Endothelial cell of umbilical vein (primary cell): ENCODE results near the gene HSD17B4. TPM values are rescaled to one million over a fixed set of nuclear protein-coding genes. Genes with fewer than 3 reads are reported as not detected.
A peak's percentile ranks its signal among the peaks of the same experiment; 100 is the strongest.

Experiments
- BruUV-seq: library from RNA; stranded (reverse); fragments of 400-500 nt; replicated peaks from 2 replicates; lab custom pipeline; 2021; lab: Mats Ljungman, UMichigan
- CTCF ChIA-PET: fragments of 300-600, 350-600 bp; sonication (Branson Sonifier 250); formaldehyde crosslinking; loops from one replicate; lab custom pipeline; 2021; ENCODE audit warnings: antibody characterized with exemption, inconsistent platforms; lab: Charles Lee
- POLR2A ChIA-PET: fragments of 300-600, 350-600 bp; sonication (Branson Sonifier 250); formaldehyde crosslinking; loops from one replicate; lab custom pipeline; 2021; ENCODE audit warnings: antibody characterized with exemption, inconsistent platforms; lab: Charles Lee
- DNase-seq: peaks from one replicate; pipeline ENCODE4 v3.0.0-alpha.2; 2011; ENCODE audit warnings: low read depth, low spot score
- FAIRE-seq: peaks from 2 replicates; lab custom pipeline; 2011; peaks lifted over from hg19 to GRCh38; lab: Jason Lieb, UNC
- H2AFZ ChIP-seq: 2 replicates; pipeline ENCODE4 v1.6.0; 2012; ENCODE audit warnings: low read depth, low read length, control low read depth, inconsistent platforms
- H3K27ac ChIP-seq: 2 replicates; pipeline ENCODE4 v1.5.1; 2011; ENCODE audit warnings: low read depth, mild to moderate bottlenecking, control low read depth, low read length, moderate library complexity; ENCODE audit not compliant: insufficient read depth
- H3K27me3 ChIP-seq, 2 experiments: 2 replicates each; pipeline versions ENCODE4 v1.6.0 to v1.6.1; 2011; ENCODE audit warnings: low read length in 2 of 2, mixed read lengths in 1 of 2; ENCODE audit not compliant: control insufficient read depth in 2 of 2, insufficient read depth in 2 of 2
- H3K36me3 ChIP-seq, 2 experiments: 2 replicates in 1 of 2; 3 replicates in 1 of 2; pipeline ENCODE4 v1.5.1; 2011; ENCODE audit warnings: low read length in 2 of 2, mild to moderate bottlenecking in 1 of 2, moderate library complexity in 1 of 2; ENCODE audit not compliant: control insufficient read depth in 2 of 2, insufficient read depth in 2 of 2; ENCODE audit errors: extremely low read depth in 1 of 2
- H3K4me1 ChIP-seq: 3 replicates; pipeline ENCODE4 v1.5.1; 2011; ENCODE audit warnings: mild to moderate bottlenecking, low read length; ENCODE audit not compliant: control insufficient read depth, insufficient read depth; ENCODE audit errors: extremely low read depth
- H3K4me2 ChIP-seq: 2 replicates; pipeline ENCODE4 v1.6.1; 2011; ENCODE audit warnings: low read length, control low read depth, mixed read lengths; ENCODE audit not compliant: insufficient read depth
- H3K4me3 ChIP-seq, 3 experiments: fragments of 200-600 bp in 1 of 3; sonication (generic), shearing (Covaris generic) in 1 of 3; replicated peaks in 1 of 3; 2 replicates each; pipeline ENCODE4 v1.5.1; 2011 to 2016; ENCODE audit warnings: control low read depth in 3 of 3, low read length in 3 of 3, mild to moderate bottlenecking in 2 of 3, inconsistent platforms in 1 of 3, low read depth in 1 of 3, moderate library complexity in 1 of 3; ENCODE audit not compliant: insufficient read depth in 1 of 3
- H3K79me2 ChIP-seq: 2 replicates; pipeline ENCODE4 v1.6.0; 2012; ENCODE audit warnings: low read length, inconsistent platforms; ENCODE audit not compliant: control insufficient read depth, insufficient read depth
- H3K9ac ChIP-seq: replicated peaks from 2 replicates; pipeline ENCODE3; 2011; ENCODE audit warnings: low read length, control low read depth; ENCODE audit not compliant: insufficient read depth; ENCODE audit errors: extremely low read depth
- H3K9me1 ChIP-seq: replicated peaks from 3 replicates; pipeline ENCODE4 v1.6.0; 2011; ENCODE audit warnings: mild to moderate bottlenecking, low read length; ENCODE audit not compliant: control insufficient read depth, insufficient read depth; ENCODE audit errors: extremely low read depth
- H3K9me3 ChIP-seq: replicated peaks from 2 replicates; pipeline ENCODE4 v1.5.1; 2012; ENCODE audit warnings: low read length, inconsistent platforms; ENCODE audit not compliant: control insufficient read depth, insufficient read depth
- H4K20me1 ChIP-seq: replicated peaks from 2 replicates; pipeline ENCODE3; 2011; ENCODE audit warnings: mild to moderate bottlenecking, low read length; ENCODE audit not compliant: control insufficient read depth, insufficient read depth; ENCODE audit errors: extremely low read depth
- FOS ChIP-seq: IDR thresholded peaks from 2 replicates; pipeline ENCODE4 v1.6.1; 2011; ENCODE audit warnings: mild to moderate bottlenecking, low read length, moderate library complexity, borderline replicate concordance; ENCODE audit not compliant: insufficient read depth
- MAX ChIP-seq: IDR thresholded peaks from 2 replicates; pipeline ENCODE4 v1.6.1; 2011; ENCODE audit not compliant: insufficient read depth, insufficient read length
- MYC ChIP-seq: IDR thresholded peaks from one replicate; pipeline ENCODE4 v1.6.1; 2011; ENCODE audit warnings: mild to moderate bottlenecking, low read depth, low read length
- POLR2AphosphoS5 ChIP-seq: IDR thresholded peaks from 2 replicates; pipeline ENCODE4 v1.6.1; 2012; ENCODE audit warnings: low read depth, mild to moderate bottlenecking, control low read depth, low read length, moderate library complexity; ENCODE audit not compliant: insufficient read depth
- dilution Hi-C: fragments of 300-500 bp; cut with MboI; formaldehyde crosslinking; loops from one replicate; pipeline ENCODE4 v1.15.0; 2019; ENCODE audit warnings: low sequenced_read_pairs; ENCODE audit not compliant: extremely low pct_ligation_motif_present
- intact Hi-C: fragments of 100-400 bp; cut with micrococcal nuclease; formaldehyde crosslinking; loops from one replicate; pipeline ENCODE4 v1.10.0; 2022
- polyA plus RNA-seq, 4 experiments: library from polyadenylated mRNA; depleted of rRNA in 3 of 4; stranded (reverse) in 3 of 4; unstranded in 1 of 4; fragments of >200 nt; gene quantifications; 2 replicates each; pipeline versions ENCODE4 v1.2.1 to v1.2.3, GENCODE V29; 2011 to 2012; ENCODE audit warnings: missing spikeins in 1 of 4
- total RNA-seq: library from RNA; stranded (reverse); gene quantifications from 2 replicates; pipeline ENCODE4 v1.2.3, GENCODE V29; 2021

Gene HSD17B4
- total and polyA plus RNA-seq, 2 donors (not counting 3 experiments of a cell fraction or from before 2014, with no cell fraction given), result 91.4 to 124 TPM

DNA sequence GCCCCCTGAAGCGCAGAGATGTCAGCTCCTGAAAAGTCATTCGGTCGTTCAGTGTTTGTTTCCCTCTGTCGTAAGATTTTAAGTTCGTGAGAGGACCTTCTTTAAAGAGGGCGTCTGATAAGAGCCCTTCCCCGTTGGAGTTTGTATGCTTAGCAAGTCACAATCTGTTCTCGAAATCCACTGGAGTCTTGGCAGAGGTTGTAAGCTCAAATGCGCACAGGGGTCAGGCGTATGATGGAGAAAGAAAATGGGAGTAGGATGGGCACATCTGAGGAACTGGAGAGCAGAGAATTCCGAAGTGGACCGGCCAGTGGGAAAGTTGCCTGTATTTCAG, 710 bp downstream of the HSD17B4 start:
- Histone ChIP-seq H3K79me2 (peaks cover 2% of the 10 kb centered on the region), H3K27me3 (peaks cover 0 to 1% of the 10 kb centered on the region in 2 experiments), H4K20me1 (no peaks in the 10 kb centered on the region), H3K9me1 (no peaks in the 10 kb centered on the region), H3K9ac (peak overlapping the region; percentile 74), H3K27ac (peak overlapping the region; percentile 27), H3K4me3 (peak overlapping the region; percentile 80 to 90 (median 82)), H2AFZ (peak overlapping the region; percentile 85), H3K4me1 (peaks cover 7% of the 10 kb centered on the region), H3K9me3 (no peaks in the 10 kb centered on the region), H3K4me2 (peak overlapping the region; percentile 95), H3K36me3 (no peaks in the 10 kb centered on the region)
- DNase-seq (no peak), FAIRE-seq (peak; percentile 12)
- intact Hi-C loops, result no loop called here
- BruUV-seq, result no TSS peak
- dilution Hi-C loops, result no loop called here
- POLR2A ChIA-PET, result no interaction called here
- CTCF ChIA-PET, result interaction anchor here (0.8 to 2.4 kb wide), 4 partner anchors 18 to 465 kb away, joined by 3 to 6 read pairs (median 4); partner anchors contain the start of gene DTWD2
- no peak for TF ChIP-seq MYC
- TF ChIP-seq FOS, result no peak

DNA sequence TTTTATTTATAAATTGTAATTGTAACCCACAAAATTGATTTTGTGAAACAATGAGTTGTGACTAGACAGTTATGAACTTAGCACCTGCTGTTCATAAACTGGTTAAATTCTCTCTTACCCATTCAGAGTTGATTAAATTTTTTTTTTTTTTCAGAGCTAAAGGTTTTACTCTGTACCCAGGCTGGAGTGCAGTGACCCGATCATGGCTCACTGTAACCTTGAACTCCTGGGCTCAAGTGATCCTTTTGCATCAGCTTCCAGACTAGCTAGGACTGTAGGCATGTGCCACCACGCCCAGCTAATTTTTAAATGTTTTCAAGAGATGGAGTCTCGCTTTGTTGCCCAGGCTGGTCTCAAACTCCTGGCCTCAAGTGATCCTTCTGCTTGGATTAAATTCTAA, 1.9 kb downstream of the HSD17B4 start:
- Histone ChIP-seq H4K20me1 (no peaks in the 10 kb centered on the region), H3K9me1 (no peaks in the 10 kb centered on the region), H3K4me3 (no peak overlapping the region), H3K9ac (no peak overlapping the region), H3K27ac (no peak overlapping the region), H2AFZ (no peak overlapping the region), H3K27me3 (no peaks in the 10 kb centered on the region), H3K4me1 (peaks cover 7% of the 10 kb centered on the region), H3K9me3 (no peaks in the 10 kb centered on the region), H3K4me2 (no peak overlapping the region), H3K79me2 (peaks cover 2% of the 10 kb centered on the region), H3K36me3 (no peaks in the 10 kb centered on the region)
- DNase-seq (no peak), FAIRE-seq (no peak)
- dilution Hi-C loops (no loop called here), intact Hi-C loops (no loop called here)
- BruUV-seq, result no TSS peak
- ChIA-PET POLR2A (no interaction called here), CTCF (interaction anchor here (2.1 kb wide), 1 partner anchor 16 kb away, joined by 6 read pairs; no protein-coding TSS in a partner anchor)
- TF ChIP-seq MAX (no peak), POLR2AphosphoS5 (no peak)
